HG03342 (cell line): ENCODE data around the gene AKT3.

Experiments
- ATAC-seq: cut with Tn5 transposase; IDR thresholded peaks from one replicate; pipeline ENCODE4 v1.9.1; 2021; ENCODE audit warnings: mild to moderate bottlenecking, moderate library complexity; ENCODE audit not compliant: unreplicated experiment

Gene AKT3

GRCh38 chr1:243520831-243521230, 329.2 kb downstream of the AKT3 start:
- ATAC-seq: no peak

DNA sequence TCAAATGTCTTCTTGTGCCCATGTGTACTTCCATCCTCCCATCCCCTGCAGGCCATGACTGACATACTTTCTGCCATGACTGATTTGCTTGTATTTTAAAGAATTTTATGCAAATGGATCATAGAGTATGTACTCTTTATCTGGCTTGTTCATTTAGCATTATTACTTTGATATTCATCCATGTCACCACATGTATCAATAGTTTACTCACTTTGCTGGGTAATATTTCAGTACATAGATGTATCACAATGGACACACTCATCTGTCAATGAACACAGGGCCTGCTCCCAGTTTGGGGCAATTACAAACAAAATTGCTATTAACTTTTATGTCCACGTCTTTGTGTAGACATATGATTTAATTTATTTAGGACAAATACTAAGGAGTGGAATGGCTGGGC, 335.1 kb downstream of the AKT3 start:
- ATAC-seq: no peak

DNA sequence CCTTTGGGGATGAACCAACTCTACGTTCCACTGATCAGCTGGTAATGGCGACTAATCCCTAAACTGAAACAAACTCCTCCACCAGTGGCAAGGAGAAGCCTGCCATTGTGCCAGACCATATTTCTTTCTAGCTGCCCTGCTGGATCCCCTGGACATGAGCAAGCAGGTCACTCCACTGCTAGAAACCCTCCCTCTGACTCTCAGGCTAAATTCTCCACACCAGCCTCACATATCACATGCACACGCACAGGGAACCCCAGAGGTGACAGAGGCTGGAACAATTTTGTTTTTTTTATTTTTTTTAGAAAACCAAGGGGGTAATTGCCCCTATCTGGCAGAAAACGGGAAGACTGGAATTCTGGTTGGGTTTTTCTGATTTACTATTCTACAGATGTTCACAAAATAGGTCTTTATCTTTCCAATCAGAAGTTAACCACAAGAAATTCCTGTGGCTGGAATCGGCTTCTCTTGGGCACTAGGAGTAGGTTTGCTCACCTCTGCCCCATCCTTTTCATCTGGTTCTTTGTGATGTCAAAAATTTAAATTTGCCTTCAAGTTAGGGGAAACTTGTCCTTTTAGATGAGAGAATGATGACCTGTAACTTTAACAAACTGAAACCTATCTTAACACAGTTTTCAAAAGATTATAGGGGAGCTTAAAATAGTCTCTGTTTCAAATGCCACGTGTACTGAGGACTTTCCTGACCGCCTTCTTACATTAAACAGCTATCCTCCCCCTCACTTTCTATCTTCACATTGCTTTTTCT, 336.1 kb downstream of the AKT3 start:
- ATAC-seq: no peak

DNA sequence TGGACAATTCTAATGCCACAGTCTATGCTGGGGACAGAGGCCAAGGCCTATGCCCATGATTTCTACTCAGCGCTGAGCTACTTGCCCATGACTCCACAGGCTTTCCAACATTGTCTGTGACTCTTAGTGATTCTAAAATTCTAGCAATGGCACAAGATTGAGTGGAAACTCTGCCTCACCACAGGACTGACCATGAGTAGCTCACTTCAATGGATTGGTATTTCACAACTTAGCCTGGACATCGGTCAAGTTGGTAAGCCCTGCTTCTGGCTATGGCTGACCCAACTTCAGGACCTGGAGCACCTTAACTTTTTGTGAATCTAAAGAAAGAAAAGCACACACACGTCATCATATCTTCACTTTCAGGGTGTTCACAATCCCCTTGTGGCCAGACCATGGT, 339.1 kb downstream of the AKT3 start:
- no peak for ATAC-seq

DNA sequence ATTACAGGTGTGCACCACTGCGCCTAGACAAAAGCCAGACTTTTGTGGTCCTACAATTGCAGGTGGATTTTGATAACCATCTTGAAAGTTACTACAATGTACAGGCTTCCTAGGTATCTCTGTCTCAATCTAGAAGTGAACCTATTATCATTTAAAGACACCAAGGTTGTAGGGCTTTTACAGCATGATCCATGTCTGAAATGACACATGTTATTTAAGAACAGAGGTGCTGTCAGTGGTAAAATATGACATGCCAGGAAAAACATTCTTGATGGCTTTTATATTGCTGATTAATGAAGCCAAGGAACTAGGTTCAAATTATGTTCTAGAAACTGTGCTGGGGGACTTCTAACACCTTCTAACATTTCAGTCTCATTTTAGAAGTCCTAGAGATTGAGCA, 341.1 kb downstream of the AKT3 start:
- no peak for ATAC-seq

- peak; percentile 70 for ATAC-seq
Measured at GRCh38 chr1:243508303-243508713, 341.7 kb downstream of the AKT3 start.

DNA sequence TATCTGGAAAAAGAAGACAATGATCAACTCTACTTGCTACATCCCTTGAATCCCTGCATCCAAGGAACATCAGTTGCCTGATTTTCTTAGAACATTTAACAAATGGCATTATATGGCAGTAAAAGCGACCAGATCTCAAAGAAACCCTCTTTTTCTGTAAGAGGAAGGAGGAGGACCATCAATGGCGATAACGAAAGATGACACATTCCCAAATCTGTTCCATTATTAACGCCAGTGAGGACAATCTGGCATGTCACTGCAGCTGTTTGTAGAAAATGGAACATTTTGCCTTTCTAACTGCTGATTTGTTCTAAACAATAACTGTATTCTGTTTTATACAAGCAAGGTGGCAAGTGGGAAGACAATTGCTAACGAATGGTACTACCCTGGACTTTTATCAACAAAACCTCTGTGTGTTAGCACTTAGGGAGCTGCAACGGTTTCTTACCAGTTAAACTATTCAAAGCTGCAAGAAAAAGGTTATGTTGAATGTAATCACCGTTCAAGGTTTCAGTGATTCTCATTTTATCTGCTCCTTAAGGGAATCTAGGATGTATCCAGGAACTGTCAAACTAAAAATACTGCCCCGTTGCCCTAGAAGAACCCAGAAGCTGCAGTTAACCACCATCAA, 342.3 kb downstream of the AKT3 start:
- ATAC-seq: no peak

DNA sequence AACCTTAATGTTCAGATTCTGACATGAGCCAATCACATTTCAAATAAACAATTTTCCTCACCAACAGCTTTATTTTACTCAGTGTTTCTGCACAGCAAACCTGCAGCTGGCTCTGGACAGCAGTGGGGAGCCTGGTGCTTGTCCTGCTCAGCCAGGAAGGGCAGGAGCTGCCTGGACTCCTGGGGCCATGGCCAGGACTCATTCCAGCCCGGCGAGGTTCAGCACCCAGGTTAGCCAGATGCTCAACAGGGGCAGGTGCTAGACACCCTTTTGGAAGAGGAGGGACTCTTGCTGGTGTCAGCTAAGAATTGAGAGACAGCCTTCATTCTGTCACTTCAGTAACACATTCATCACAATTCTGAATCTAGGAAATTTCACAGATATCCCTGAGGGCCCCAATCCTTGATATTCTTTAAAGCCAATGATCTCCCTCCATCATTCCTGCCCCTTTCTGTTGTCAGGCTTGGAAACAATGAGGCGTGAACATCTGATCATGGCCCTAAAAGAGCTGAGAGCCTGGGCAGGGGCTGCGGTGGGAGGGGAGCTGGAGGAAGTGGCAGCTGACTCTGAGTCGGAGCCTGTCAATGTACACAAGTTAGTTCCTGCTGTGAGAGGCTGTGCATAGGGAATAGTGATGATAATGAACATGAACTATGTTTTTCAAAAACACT, 342.9 kb downstream of the AKT3 start:
- ATAC-seq: no peak

GRCh38 chr1:243505986-243506689, 343.9 kb downstream of the AKT3 start:
- ATAC-seq: peak; percentile 67

- ATAC-seq: no peak
Measured at GRCh38 chr1:243503155-243503554, 346.9 kb downstream of the AKT3 start.

DNA sequence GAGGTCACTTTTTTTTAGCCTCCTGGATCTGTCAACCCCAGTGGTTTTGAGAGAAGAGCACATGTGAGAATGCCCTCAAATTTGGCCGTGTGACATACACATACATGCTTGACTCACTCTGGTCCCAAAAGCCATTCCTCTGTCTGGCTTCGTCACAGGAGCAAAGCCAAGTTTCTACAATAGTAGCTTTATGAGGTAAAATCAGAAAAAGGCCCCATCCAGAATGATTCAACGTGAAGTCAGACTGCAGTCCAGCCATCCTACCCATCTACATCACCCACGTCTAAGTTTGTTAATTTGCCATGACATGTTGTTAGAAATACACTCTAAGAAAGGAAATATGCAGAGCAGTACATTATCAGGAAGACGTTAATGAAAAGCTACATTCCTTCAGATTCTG, 349.0 kb downstream of the AKT3 start:
- ATAC-seq: no peak

DNA sequence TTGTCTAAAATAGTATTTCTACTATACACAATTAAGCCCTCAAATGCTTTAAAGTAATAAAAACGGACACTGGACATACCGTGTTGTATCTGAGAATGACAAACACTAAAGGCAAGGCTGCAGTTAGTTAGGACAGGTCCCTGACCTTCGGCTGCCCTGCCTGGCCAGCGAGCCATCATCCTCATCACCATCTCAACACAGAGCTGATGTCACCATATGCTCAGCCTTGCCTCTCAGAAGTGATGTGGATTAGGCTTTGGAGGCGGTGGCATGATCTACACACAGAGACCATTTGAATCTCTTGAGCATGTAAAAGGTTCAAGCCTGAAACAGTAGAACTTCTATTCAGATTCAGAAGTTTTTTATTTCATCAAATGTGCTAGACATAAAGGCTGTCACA, 349.5 kb downstream of the AKT3 start:
- ATAC-seq: no peak

DNA sequence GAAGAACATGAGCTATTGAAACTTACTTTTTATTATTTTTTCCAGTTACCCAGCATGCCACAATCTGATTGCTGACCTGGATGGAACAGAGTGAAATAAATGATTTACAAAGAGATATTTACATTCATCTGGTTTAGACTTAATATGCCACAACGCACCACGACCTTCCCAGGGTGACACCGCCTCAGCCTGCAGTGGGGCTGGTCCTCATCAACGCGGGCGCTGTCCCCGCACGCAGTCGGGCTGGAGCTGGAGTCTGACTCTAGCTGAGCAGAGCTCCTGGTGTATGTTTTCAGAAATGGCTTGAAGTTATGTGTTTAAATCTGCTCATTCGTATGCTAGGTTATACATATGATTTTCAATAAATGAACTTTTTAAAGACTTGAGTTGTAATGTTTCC, 350.3 kb downstream of the AKT3 start:
- ATAC-seq: no peak

DNA sequence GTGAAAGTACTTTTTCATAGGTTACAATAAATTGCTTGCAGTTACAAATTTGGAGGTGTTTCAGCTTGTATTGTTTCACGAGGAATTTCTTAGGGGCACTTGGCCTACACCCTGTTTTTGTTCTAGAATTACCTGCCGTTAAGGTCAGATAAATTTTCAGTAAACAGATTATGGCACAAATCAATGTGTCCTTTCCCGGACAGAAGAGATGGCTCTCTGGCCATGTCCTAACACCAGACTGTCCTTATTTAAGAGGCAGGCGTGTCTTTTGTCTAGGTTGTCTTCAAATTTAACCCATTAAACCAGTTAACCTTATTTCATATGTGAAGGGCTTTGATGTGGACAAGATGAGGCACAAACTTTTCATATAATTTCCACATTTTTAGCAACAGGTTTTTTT, 350.8 kb downstream of the AKT3 start:
- ATAC-seq: no peak

DNA sequence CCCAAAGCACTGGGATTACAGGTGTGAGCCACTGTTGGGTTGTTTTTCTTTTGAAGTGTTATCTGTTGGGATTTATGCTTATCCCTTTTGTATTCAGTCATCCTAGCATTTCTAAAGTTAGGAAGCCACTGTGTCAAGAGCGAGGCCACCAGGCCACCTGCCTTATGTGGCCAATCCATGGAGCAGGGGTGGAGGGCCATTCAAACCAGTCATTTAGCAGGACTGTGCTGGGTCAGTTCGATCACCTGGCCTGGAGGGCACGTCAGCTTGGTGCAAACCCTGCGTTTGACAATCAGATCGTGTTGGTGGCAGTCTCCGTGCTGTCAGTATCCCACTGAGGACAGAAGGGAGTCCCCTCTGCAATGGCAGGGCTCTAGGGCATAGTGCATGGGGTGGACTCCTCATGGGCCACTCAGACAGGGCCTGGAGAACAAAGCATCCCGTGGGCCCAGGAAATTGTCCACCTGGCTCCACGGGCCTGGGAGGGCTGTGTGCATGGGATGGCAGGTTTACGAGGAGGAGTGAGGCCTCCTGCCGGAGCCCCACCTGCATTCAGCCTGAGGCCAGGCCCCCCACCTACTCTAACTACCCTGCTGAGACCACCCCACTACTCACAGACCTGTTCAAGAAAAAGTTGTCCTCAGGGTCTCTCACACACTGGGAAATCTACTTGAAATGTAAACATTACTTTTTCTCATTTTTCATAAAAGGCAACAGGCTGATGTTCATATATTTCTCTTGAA, 351.9 kb downstream of the AKT3 start:
- no peak for ATAC-seq

DNA sequence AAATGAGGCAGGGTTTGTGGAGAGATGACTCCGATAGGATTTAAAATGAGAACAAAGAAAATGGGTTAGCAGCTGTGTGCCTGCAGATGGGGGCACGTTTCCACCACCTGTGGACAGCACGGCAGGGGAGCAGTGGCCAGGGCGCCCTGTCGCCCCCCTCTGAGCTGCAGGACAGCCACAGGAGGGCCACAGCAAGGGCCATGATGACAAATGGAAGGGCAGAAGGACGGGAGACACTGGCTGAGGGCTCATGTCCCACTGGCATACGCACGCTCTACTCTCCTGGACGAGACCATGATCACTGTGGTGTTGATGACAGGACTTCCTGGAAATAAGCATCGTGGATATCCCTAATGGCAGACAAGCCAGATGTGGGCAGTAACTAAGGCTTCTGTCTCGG, 353.2 kb downstream of the AKT3 start:
- ATAC-seq: no peak

- ATAC-seq: no peak
Measured at GRCh38 chr1:243496187-243496646, 353.8 kb downstream of the AKT3 start.

GRCh38 chr1:243495442-243496186, 354.4 kb downstream of the AKT3 start:
- ATAC-seq: no peak

- ATAC-seq: no peak
Measured at GRCh38 chr1:243494741-243495431, 355.2 kb downstream of the AKT3 start.
